ENCODE results near the gene FAM217A.

FAM217A gene

GRCh38 chr6:4055420-4056041 lies 23.4 kb downstream of the FAM217A start:
- TF ChIP-seq GATA3 (IDR thresholded peaks at IDR 0.05; ENCODE audit: low read depth, low read length) (no peak), GATA2 (IDR thresholded peaks at IDR 0.05; ENCODE audit: low read depth, low read length) (no peak)

- TF ChIP-seq GATA2 (IDR thresholded peaks at IDR 0.05; ENCODE audit: low read depth, low read length) (no peak), GATA3 (IDR thresholded peaks at IDR 0.05; ENCODE audit: low read depth, low read length) (no peak)
Observed at GRCh38 chr6:4049246-4049645, 29.7 kb downstream of the FAM217A start.

GRCh38 chr6:4041480-4041879 lies 37.5 kb downstream of the FAM217A start:
- TF ChIP-seq GATA2 (IDR thresholded peaks at IDR 0.05; ENCODE audit: low read depth, low read length) (no peak), GATA3 (IDR thresholded peaks at IDR 0.05; ENCODE audit: low read depth, low read length) (no peak)

- no peak for TF ChIP-seq GATA2 (IDR thresholded peaks at IDR 0.05; ENCODE audit: low read depth, low read length)
- no peak for TF ChIP-seq GATA3 (IDR thresholded peaks at IDR 0.05; ENCODE audit: low read depth, low read length)
Observed at GRCh38 chr6:4039348-4039747, 39.6 kb downstream of the FAM217A start.

GRCh38 chr6:4036581-4036980 lies 42.4 kb downstream of the FAM217A start:
- TF ChIP-seq GATA2 (IDR thresholded peaks at IDR 0.05; ENCODE audit: low read depth, low read length): no peak
- no peak for TF ChIP-seq GATA3 (IDR thresholded peaks at IDR 0.05; ENCODE audit: low read depth, low read length)

- TF ChIP-seq GATA2 (IDR thresholded peaks at IDR 0.05; ENCODE audit: low read depth, low read length) (no peak), GATA3 (IDR thresholded peaks at IDR 0.05; ENCODE audit: low read depth, low read length) (no peak)
Observed at GRCh38 chr6:4032475-4032874, 46.5 kb downstream of the FAM217A start.

GRCh38 chr6:4031442-4031841 lies 47.5 kb downstream of the FAM217A start:
- TF ChIP-seq GATA3 (IDR thresholded peaks at IDR 0.05; ENCODE audit: low read depth, low read length) (no peak), GATA2 (IDR thresholded peaks at IDR 0.05; ENCODE audit: low read depth, low read length) (no peak)

- TF ChIP-seq GATA3 (IDR thresholded peaks at IDR 0.05; ENCODE audit: low read depth, low read length) (no peak), GATA2 (IDR thresholded peaks at IDR 0.05; ENCODE audit: low read depth, low read length) (no peak)
Observed at GRCh38 chr6:4030669-4031068, 48.3 kb downstream of the FAM217A start.

GRCh38 chr6:4029687-4030086 lies 49.2 kb downstream of the FAM217A start:
- TF ChIP-seq GATA2 (IDR thresholded peaks at IDR 0.05; ENCODE audit: low read depth, low read length): no peak
- TF ChIP-seq GATA3 (IDR thresholded peaks at IDR 0.05; ENCODE audit: low read depth, low read length): no peak

- TF ChIP-seq GATA2 (IDR thresholded peaks at IDR 0.05; ENCODE audit: low read depth, low read length) (no peak), GATA3 (IDR thresholded peaks at IDR 0.05; ENCODE audit: low read depth, low read length) (no peak)
Observed at GRCh38 chr6:4028051-4028450, 50.9 kb downstream of the FAM217A start.

- no peak for TF ChIP-seq GATA2 (IDR thresholded peaks at IDR 0.05; ENCODE audit: low read depth, low read length)
- no peak for TF ChIP-seq GATA3 (IDR thresholded peaks at IDR 0.05; ENCODE audit: low read depth, low read length)
Observed at GRCh38 chr6:4025681-4026080, 53.3 kb downstream of the FAM217A start.

- TF ChIP-seq GATA3 (IDR thresholded peaks at IDR 0.05; ENCODE audit: low read depth, low read length): no peak
- no peak for TF ChIP-seq GATA2 (IDR thresholded peaks at IDR 0.05; ENCODE audit: low read depth, low read length)
Observed at GRCh38 chr6:4023240-4023639, 55.7 kb downstream of the FAM217A start.

GRCh38 chr6:4021854-4022695 lies 56.9 kb downstream of the FAM217A start:
- TF ChIP-seq GATA2 (IDR thresholded peaks at IDR 0.05; ENCODE audit: low read depth, low read length): no peak
- TF ChIP-seq GATA3 (IDR thresholded peaks at IDR 0.05; ENCODE audit: low read depth, low read length): no peak

- TF ChIP-seq GATA3 (IDR thresholded peaks at IDR 0.05; ENCODE audit: low read depth, low read length) (no peak), GATA2 (IDR thresholded peaks at IDR 0.05; ENCODE audit: low read depth, low read length) (no peak)
Observed at GRCh38 chr6:4021133-4021853, 57.6 kb downstream of the FAM217A start.

GRCh38 chr6:4020822-4021132 lies 58.2 kb downstream of the FAM217A start:
- TF ChIP-seq GATA2 (IDR thresholded peaks at IDR 0.05; ENCODE audit: low read depth, low read length): no peak
- no peak for TF ChIP-seq GATA3 (IDR thresholded peaks at IDR 0.05; ENCODE audit: low read depth, low read length)

All from SH-SY5Y (cell line).